ENCODE results near the gene PLA2G2A.

GRCh38 chr1:20028726-20029125 lies 49.3 kb upstream of the PLA2G2A start:
- TF ChIP-seq, protein P1, sequence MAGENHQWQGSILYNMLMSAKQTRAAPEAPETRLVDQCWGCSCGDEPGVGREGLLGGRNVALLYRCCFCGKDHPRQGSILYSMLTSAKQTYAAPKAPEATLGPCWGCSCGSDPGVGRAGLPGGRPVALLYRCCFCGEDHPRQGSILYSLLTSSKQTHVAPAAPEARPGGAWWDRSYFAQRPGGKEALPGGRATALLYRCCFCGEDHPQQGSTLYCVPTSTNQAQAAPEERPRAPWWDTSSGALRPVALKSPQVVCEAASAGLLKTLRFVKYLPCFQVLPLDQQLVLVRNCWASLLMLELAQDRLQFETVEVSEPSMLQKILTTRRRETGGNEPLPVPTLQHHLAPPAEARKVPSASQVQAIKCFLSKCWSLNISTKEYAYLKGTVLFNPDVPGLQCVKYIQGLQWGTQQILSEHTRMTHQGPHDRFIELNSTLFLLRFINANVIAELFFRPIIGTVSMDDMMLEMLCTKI (IDR thresholded peaks at IDR 0.05; ENCODE audit: partially characterized antibody): no peak
- TF ChIP-seq JUND (IDR thresholded peaks at IDR 0.05; ENCODE audit: borderline replicate concordance, low read depth, low read length) (no peak), JUND (tag; IDR thresholded peaks at IDR 0.05; ENCODE audit: borderline replicate concordance, low read depth, low read length) (no peak), CTCF (IDR thresholded peaks at IDR 0.05 in 2 of 3, conservative IDR thresholded peaks at IDR 0.05 in 1 of 3; ENCODE audit: insufficient read depth in 2 of 3, low read depth in 1 of 3, low read length in 3 of 3) (no peak), SMARCE1 (IDR thresholded peaks at IDR 0.05) (no peak)
